Stimulated activated CD8-positive, alpha-beta memory T cell treated with anti-CD3 and anti-CD28 coated beads, Interleukin-12 subunit alpha, Interleukin-12 subunit beta, amount 100 ng/mL, for 24 hours (primary cell): Measurements from ENCODE around the gene P2RX6.
"Not testable (repeated sequence)": the region's sequence is repeated elsewhere in the genome, so short reads cannot be mapped to it uniquely, and the experiment has no call there.

ENCODE experiments used
- DNase-seq: peaks from one replicate; pipeline ENCODE4 v3.0.0-alpha.2; 2020; ENCODE audit errors: extremely low read depth

Gene P2RX6

DNA sequence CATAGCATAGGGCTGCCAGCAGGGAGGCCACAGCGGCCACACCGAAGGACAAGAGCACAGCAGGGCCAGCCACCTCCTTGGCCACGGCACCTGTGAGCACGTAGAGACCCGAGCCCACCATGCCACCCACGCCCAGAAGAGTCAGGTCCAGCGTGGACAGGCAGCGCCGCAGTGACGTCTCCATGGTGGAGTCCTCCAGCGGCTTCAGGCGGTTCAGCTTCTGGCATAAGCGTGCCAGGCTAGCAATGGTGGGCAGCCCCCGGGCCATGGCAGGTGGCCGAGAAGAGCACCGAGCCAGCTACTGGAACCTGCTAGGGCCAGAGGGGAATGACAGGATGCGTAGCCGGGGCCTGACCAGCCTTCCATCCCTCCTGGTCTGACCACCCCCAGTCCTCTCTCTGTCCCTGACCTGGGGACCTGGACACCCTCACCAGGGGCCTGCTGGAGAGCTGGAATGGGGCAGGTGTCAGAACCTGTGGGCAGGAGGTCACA is 16.6 kb downstream of the P2RX6 start:
- no peak for DNase-seq

DNA sequence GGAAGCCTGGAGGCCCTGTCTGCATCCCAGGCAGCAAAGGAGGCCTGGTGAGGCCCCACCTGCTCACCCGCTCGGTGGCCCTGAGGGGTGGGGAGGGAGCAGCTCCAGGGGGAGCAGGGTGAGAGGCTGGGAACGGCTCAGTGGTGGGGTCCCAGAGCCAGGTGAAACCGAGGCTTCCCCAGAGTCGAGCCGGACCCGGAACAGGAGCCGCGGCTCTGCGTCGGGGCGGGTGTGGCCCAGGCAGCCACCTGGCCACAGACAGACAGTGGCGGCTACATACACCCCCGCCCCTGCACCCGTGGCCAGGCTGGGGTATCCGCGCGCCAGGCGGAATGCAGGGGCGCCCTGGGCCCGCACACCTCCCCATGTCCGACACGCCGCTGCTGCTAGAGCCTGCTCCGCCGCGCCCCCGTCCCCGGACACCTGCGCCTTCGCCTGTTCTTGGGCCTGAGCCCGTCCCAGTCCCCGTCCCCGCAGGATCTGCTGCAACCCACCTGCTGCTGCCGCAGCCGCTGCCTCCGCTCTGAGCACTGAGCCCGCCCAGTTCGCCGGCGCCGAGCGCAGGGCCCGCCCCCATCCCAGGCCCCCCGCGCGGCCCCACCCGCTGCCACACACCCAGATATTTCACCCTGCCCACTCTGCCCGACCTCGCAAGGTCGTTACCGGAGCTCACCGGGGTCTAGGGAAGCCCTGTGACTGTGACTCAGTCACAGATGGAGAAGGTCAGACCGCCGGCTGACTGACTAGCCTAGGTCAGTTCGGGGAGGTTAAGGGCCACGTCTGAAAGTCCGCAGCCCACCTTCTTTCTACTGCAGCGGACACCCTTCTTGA is 17.3 kb downstream of the P2RX6 start, which contains the start of gene SLC7A4:
Gene SLC7A4 (minus strand): TSS at position 525 of the 831 bp plus-strand sequence. CDS start 749 bp downstream, outside the sequence.
- DNase-seq = no peak

DNA sequence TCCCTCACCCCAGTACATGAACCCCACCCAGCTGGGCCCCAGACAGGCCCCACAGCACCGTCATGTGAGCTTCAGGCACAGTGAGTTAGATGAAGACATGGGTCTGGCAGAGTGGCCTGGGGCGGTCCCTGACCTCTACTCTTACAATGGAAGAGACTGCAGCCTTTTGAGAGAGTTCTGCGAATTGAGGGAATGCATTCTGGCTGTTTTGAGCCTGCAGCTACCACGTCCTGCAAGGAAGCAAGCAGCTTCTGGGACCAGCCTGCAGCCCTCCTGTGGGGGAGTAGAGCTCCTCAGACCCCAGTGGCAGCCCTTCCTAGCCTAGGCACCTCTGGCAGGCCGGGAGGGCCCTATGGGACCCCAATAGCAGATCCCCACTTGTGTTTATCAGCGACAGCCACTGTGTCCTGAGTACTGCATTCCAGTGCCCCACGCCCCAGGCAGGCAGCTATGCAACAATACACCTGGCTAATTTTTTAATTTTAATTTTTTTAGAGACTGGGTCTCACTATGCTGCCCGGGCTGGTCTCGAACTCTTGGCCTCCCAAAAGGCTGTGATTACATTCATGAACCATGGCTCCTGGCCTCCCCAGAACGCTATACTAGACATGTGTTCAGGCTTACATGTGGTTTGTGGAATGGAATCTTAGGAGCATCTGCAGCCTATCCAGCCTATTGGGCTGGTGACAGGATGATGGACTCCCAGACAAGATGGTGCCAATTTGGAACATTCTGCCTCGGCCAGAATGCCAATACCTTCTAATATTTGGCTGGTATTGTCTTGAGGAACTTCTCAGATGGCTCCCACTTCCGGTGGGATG is 18.1 kb downstream of the P2RX6 start:
- no peak for DNase-seq

DNA sequence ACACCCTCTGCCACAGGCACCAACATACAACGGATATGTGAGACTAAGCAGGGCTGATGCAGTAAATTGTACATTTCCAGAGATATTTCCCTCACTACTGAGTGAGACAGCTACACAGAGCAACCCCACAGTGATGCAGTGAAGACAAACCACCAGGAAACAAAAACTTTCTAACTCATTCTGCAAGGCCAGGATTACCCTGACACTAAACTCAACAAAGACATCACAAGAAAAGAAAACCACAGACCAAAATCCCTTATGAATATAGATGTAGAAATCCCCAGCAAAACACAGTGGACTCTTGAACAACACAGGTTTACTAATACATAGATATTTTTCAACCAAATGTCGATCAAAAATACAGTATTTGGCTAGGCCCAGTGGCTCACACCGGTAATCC is 18.9 kb downstream of the P2RX6 start:
- no peak for DNase-seq

DNA sequence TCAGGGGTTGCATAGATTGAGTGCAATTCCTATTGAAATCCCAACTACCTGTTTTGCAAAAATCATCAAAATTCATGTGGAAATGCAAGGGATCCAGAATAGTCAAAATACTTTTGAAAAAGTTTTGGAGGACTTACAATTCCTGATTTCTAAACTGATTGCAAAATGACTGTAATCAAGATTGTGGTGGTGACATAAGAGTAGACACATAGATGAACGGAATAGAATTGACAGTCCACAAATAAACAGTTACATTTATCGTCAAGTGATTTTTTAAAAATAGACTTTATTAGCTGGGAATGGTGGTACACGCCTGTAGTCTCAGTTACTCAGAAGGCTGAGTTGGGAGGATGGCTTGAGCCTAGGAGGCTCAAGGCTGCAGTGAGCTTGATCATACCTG is 20.0 kb downstream of the P2RX6 start:
- DNase-seq = no peak

DNA sequence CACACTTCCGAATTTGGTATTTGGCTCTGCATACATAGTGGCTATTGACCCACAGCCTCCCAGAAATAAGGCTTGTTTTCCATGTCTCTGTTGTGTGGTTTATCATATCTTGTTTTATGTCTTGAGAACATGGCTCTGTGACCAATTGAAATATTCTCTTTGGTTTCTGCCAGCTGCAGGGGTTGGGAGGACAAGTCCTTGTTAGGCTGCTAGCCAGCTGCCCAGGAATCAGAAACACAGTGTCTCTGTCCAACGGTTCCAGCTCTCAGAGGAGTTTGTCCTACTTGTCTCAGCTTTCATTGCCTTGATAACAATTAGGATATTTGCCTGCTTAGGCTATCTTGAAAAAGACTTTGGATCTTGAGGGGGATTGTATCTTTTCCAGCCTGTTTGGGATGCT is 23.4 kb downstream of the P2RX6 start:
- DNase-seq = no peak

DNA sequence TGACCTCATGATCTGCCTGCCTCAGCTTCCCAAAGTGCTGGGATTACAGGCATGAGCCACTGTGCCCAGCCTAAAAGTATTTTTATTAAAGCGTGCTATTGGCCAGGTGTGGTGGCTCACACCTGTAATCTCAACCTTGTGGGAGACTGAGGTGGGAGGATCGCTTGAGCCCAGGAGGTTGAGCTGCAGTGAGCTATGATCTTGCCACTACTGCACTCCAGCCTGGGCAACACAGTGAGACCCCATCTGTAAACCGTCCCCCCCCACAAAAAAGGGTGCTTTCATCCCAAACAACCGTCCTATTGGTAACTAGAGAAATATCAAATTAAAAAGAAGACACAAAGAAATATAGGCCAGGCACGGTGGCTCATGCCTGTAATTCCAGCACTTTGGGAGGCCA is 24.2 kb downstream of the P2RX6 start:
- DNase-seq = not testable (repeated sequence)

DNA sequence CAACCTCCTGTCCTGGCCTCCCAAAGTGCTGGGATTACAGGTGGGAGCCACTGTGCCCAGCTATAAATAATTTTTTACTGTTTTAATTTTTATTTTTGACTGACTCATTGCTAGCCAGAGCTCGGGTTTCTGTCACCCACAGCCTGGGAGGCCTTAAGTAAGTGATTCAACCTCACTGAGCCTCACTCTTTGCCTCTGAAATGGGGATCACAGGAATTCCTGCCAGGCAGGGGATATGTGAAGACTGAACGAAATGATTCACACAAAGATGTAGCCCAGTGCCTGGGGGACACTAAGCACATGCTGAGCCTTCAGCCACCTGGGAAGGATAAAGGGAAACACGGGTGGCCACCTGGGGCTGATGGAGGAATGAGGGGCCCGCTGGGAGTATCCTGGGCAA is 27.0 kb downstream of the P2RX6 start:
- no peak for DNase-seq

DNA sequence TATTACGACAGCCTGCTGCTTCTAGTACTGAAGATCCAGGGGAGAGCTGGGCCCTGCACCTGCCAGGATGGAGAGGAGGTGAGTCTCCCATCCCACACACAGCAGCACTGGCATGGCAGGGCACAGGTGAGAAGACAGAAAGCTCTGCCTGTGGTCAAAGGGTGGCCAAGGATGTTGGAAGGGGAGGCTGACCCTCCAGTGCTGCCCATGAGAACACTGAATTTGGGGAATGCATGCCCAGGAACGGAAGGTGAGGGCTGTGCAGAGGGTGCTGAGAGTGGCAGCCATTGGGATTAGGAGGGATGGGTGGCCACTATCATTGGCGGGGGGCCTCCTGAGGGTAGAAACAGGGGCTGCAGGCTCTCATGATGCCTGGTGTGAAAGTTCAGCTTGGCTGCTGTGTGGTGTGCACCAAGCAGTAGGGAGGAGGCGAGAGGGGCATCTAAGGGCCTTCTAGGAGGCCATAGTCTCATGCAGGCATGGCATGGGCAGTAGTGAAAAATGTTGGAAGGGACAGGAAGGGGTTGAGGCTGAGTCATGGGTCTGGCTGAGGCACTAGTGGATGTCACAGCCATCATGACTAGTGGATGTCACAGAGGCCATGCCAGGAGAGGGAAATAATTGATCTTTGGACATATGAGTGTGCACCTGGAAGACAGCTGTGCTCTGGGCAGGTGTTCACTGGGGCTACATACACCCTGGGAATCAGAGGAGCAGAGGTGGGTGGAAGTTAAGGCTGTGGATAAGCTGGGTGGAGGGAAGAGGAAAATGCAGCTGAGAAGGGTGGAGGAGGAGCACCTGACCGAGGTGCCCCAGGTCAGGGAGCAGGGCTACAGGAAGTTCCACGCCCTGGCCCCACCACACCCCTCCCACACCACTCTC is 28.3 kb downstream of the P2RX6 start:
- DNase-seq = no peak

DNA sequence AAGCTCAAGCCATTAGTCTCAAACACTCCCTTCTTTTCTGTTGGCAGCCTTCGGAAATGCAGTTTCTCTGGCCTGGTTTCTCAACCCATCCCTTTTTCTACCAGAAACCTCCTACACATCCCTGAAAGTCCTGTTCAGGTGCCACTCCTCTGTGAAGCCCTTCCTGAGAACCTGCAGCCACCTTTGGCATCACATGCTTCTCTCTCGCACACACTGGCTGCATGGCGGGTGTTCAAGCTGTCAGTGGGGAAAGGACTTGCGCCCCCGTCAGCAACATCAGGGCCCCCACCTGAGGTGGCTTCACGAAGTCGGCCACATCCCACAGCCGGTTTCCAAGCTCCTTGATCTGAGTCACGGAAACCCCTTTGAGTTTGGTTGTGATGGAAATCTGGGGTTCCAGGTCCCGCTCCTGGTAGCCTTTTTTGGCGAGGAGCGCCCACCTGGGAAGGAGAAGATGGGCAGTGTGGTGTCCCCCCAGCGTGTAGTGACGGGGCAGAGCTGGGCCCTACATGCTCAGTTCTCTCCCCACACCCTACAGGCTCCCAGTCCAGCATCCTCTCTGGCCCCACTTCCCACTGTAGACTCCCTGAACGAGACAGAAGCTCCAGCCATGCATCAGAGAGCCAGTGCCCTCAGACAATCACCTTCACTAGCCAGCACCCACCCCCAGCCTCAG is 29.0 kb downstream of the P2RX6 start:
- no peak for DNase-seq

DNA sequence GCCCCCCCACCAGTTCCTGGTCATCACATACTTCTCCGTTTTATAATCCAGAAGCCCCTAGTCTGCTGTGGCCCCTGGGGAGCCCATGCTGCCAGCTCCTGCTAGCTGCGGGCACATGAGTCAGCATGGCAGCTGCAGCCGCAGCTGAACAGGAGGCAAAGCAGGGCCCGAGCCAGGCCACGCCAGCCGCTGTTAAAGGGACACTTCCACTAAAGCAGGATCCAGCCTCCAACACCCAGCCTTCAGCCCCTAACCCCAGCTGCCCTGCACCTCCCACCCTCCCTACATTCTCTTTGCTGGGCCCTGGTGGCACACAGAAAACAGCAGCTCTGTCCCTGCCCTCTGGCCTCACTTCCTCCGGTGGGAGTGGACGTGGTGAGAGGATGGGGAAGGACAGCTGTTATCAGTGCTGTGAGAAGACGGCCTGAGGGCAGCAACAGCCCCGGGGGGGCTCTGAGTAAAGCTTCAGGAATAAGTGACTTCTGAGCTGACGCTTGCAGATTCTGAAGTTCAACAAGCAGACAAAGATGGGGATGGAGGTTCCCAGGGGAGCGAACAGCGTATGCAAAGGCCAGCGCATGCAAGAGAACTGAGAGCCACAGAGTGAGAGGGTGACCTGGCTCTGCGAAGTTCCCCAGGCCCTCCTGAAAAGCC is 30.1 kb downstream of the P2RX6 start:
- DNase-seq = no peak

DNA sequence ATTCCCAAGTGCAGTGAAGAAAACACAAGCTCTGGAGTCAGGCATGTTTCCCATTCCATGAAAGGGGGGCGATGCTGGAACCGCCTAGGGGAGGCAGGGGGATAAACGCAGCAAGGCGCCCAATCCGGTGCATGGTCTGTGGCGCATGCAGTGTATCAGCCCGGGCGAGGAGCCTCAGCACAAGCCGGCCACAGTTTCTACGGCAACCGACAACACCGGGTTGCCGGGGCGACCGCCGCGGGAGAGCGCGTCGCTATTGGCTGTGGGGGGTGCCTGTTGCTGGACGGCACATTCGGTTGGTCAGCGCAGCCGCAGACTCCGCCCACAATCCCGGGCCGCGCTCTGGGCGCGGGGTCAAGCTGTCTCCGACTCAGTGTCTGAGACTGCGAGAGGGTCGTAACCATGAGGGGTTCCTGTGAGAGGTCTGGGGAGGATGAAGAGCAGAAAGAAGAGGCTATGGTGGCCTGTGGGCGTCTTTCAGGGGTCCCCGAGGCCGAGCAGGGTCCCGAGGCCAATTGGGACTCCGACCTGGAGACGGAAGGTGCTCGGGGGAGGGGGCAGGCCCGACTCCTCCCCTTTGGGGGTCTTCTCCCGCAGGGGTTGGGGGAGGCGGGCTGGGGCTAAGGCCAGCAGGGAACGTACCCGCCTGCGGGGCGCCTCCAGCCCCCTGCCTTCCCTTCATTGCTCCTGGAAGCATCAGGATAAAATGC is 30.8 kb downstream of the P2RX6 start, which contains the start of gene LRRC74B:
Gene LRRC74B (plus strand): TSS at position 362 of the 710 bp plus-strand sequence. CDS start 41 bp downstream, at position 403.
- DNase-seq = peak; percentile 52

DNA sequence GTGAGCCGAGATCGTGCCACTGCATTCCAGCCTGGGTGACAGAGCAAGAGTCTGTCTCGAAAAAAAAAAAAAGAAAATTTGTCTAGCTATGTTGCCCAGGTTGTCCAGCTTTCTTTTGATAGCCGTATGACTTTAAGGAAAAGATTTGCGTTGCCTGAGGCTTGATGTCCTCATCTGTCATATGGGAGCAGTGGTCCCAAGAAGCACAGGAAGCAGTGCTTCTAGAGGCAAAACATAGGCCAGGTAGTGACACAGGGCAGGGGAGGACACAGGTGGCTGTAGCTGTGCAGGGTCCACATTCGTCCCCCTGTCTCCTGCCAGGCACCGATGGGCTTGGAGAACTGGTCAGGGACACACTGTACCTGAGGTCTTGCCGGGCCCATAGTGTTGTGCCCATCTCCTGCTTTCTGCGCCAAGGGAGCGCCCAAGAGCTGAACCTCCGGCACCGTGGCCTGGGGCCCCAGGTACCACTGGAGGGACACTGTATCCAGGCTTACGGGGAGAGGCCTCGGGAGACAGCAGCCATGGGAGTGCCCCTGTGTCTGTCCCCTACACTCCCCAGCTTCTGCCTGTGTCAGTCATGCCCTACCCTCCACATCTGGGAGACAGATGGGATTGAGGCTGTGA is 32.2 kb downstream of the P2RX6 start:
- no peak for DNase-seq

DNA sequence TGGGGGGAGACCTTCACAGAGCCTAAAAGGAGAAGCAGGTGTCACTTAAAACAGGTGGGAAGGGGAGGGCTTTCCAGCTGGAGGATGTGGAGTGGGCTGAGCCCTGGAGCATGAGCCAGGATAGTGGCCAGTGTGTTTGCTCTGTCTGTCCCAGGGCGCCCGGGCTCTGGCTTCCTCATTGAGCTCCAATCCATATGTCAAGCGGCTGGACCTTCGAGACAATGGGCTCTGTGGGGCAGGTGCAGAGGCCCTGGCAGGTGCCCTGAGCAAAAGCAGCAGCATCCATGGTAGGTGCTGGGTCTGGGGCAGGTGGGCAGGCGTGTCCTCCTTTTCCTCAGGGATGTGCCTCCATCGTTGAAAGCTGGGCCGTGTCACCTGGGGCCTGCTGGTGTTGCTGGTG is 32.8 kb downstream of the P2RX6 start:
- DNase-seq = no peak

DNA sequence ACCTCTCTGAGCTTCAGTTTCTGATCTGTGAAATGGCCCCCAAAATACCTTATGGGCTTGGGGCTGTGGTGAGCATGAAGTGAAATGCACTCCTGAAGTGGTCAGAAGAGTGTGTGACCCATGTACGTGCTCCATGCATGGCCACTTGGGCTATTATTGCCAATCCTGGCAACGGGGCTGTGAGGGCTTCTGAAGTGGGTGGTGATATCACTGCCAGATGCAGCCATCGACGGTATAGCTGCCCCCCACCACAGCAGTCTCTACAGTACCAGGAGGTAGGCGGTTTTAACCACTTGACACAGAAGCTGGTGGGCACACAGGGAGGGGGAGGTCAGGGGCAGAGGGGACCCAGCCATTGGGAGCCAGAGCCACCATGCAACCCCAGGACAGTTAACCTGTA is 33.5 kb downstream of the P2RX6 start:
- DNase-seq = not testable (repeated sequence)

DNA sequence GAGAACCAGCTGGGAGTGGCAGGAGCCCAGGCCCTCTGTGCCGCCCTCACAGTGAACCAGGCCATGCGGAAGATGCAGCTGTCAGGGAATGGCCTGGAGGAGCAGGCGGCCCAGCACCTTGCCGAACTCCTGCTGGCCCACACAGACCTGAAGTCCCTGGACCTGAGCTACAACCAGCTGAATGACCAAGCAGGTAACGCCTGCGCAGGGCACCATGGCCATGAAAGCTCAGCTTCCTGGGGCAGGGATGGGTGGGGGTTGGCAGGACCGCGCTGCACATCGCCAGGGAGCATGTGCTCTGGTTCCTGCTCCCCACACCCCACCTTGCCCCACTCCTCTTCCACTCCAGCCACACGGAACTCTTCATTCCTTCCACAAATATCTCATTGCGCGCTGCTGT is 34.0 kb downstream of the P2RX6 start:
- DNase-seq = not testable (repeated sequence)

DNA sequence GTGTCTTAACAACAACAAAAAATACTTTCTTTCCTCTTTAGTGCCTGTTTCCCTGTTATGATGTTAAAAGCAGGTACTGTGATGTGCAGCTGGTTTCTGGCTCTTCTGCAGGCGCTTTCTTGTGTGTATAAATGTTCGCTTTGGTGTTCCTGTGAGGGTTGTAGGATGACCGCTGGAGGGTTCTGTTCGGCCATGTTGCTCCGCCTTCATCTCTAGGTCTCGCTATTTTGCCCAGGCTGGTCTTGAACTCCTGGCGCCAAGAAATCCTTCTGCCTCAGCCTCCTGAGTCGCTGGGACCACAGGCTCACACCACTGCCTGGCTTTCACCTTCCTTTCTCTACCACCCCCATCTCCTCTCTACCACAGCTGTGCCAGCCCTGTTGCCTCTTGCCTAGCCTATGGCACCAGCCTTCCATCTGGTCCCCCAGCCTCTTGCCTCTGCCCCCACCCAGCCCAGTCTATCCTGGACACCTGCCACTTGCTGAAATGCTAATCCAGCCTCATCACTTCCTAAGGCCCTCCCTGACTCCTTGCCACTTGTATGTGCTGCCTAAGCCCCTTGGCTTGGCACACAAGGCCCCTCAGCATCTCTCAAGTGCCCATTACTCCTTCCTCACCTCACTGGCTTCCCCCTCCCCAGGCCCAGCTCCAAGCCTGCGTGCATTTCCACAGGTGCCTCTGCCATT is 36.3 kb downstream of the P2RX6 start:
- DNase-seq = no peak

DNA sequence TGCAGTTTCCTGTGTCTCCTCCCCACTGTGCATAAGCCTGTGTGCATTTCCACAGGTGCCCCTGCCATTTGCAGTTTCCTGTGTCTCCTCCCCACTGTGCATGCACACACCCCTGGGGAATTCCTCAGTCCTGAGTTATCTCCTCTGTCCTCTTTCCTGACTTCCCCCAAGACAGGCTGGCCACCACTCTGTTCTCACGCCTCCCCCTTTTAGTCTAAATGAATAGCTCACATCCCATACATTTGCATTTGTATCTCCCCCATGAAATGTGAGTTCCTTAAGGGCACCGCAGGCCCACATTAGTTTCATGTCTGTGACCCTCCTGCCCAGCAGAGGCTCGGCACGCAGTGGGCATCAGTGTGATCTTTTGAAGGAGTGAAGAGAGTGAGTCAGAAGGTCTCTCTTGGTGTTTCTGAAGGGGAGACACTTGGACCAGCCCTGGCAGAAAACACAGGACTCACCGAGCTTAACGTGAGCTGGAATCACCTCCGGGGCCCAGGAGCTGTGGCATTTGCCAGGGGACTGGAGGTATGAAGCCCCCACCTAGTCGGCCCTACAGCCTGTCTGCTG is 37.0 kb downstream of the P2RX6 start:
- no peak for DNase-seq
